ENCODE measurements around the gene YIPF5. TPM values are rescaled to one million over a fixed set of nuclear protein-coding genes. Genes with fewer than 3 reads are reported as not detected.

The YIPF5 gene
- total RNA-seq, 1 experiment from 2014 or later, result 53.9 TPM

GRCh38 chr5:144125163-144125726 lies 45.2 kb downstream of the YIPF5 start:
- DNase-seq (ENCODE audit: low read depth), result no peak

DNA sequence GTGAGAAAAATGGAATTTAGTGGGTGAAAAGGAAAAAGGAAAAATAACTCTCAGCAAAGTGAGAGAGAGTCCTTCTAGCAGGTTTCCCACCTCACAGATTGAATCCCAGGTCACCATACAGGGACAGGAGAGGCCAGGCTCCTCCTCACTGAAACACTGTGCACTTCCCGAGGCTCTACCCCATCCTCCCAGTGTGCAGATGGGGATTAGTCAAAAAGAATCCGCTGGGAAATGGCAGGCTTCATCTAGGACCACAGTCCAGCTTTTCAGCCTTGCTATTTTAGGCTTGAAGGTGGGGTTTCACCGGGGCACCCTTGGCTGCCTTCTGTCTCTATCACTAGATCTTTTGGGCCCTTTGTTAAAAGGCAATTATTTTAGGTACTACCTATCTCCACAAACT lies 47.8 kb downstream of the YIPF5 start:
- no peak for DNase-seq (ENCODE audit: low read depth)

- no peak for DNase-seq (ENCODE audit: low read depth)
These were observed 48.4 kb downstream of the YIPF5 start for GRCh38 chr5:144122081-144122480.

DNA sequence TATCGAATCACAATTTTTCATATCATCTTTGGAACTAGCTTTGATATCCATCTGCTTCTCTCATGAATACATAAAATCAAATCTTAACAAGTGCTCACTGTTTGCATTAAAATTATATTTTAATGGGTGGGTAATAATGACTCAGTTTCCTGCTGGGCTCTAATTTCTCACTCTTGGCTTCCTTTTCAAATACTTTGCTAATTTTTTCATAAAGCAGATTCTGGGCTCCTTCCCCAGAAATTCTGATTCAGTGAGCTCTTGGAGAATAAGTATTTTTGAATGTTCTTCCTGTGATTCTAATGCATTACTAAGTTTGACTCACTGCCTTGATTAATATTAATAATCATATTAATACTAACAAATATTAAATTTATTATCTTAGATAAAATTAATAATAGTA lies 48.9 kb downstream of the YIPF5 start:
- no peak for DNase-seq (ENCODE audit: low read depth)

DNA sequence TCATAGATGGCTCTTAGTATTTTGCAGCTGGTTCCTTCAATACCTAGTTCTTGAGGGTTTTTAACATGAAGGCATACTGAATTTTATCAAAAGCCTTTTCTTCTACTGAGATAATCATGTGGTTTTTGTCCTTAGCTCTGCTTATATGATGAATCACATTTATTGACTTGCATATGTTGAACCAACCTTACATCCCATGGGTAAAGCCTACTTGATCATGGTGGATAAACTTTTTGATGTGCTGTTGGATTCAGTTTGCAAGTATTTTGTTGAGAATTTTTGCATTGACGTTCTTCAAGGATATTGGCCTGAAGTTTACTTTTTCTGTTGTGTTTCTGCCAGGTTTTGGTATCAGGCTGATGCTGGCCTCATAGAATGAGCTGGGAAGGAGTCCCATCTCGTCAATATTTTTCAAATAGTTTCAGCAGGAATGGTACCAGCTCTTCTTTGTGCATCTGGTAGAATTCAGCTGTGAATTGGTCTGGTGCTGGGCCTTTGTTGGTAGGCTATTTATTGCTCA lies 49.7 kb downstream of the YIPF5 start:
- peak; percentile 1 for DNase-seq (ENCODE audit: low read depth)

- DNase-seq (ENCODE audit: low read depth), result no peak
These were observed 53.0 kb downstream of the YIPF5 start for GRCh38 chr5:144117412-144117811.

GRCh38 chr5:144114571-144114970 lies 55.9 kb downstream of the YIPF5 start:
- no peak for DNase-seq (ENCODE audit: low read depth)

Other genes with a start within 250 kb of the YIPF5 start
- under 0.01 and 0.12 TPM in 2 replicates for gene KCTD16, start 214 bp upstream of the YIPF5 start, total RNA-seq (2014; rRNA removed; shearing (Covaris generic))